Lung (tissue), 12 donors: Measurements from ENCODE around the gene LRP1. TPM values are rescaled to one million over a fixed set of nuclear protein-coding genes. Genes with fewer than 3 reads are reported as not detected.

Source experiments
- ATAC-seq: fragments of 200-7000 bp; cut with Tn5 transposase; one replicate; pipeline ENCODE4 v1.9.1; 2020; ENCODE audit warnings: moderate number of reproducible peaks; ENCODE audit not compliant: insufficient read depth, low FRiP score
- DNase-seq, 3 donors: peaks; one replicate each; pipeline ENCODE4 v3.0.0-alpha.2; 2013 to 2017
- H3K27ac ChIP-seq, 2 donors: one replicate each; pipeline ENCODE4 v1.5.1; 2013; ENCODE audit warnings: mild to moderate bottlenecking in 2 of 2, moderate library complexity in 2 of 2, control low read depth in 1 of 2, inconsistent platforms in 1 of 2, low read depth in 1 of 2, low read length in 1 of 2
- H3K27me3 ChIP-seq, 3 donors: one replicate each; pipeline ENCODE4 v1.5.1; 2013; ENCODE audit warnings: low read length in 2 of 3; ENCODE audit not compliant: control insufficient read depth in 3 of 3, insufficient read depth in 3 of 3
- H3K36me3 ChIP-seq, 4 donors: one replicate each; pipeline ENCODE4 v1.5.1; 2013; ENCODE audit warnings: low read length in 4 of 4, mild to moderate bottlenecking in 1 of 4, moderate library complexity in 1 of 4; ENCODE audit not compliant: control insufficient read depth in 4 of 4, insufficient read depth in 4 of 4
- H3K4me1 ChIP-seq, 5 donors: one replicate each; pipeline ENCODE4 v1.5.1; 2013; ENCODE audit warnings: low read length in 5 of 5, mild to moderate bottlenecking in 2 of 5, moderate library complexity in 1 of 5; ENCODE audit not compliant: control insufficient read depth in 5 of 5, insufficient read depth in 5 of 5
- H3K4me3 ChIP-seq: one replicate; pipeline ENCODE4 v1.5.1; 2013; ENCODE audit warnings: mild to moderate bottlenecking, control low read depth, moderate library complexity
- H3K9ac ChIP-seq, 2 donors: one replicate each; pipeline ENCODE4 v1.5.1; 2013; ENCODE audit warnings: low read length in 2 of 2, control low read depth in 1 of 2; ENCODE audit not compliant: insufficient read depth in 1 of 2
- H3K9me3 ChIP-seq, 4 donors: one replicate each; pipeline ENCODE4 v1.5.1; 2013; ENCODE audit warnings: low read length in 3 of 4, mild to moderate bottlenecking in 1 of 4, moderate library complexity in 1 of 4; ENCODE audit not compliant: control insufficient read depth in 4 of 4, insufficient read depth in 3 of 4
- CTCF ChIP-seq: IDR thresholded peaks from 2 replicates; pipeline ENCODE4 v1.5.1; 2012; ENCODE audit warnings: mild to moderate bottlenecking; ENCODE audit errors: control extremely low read depth, extremely low read depth
- WGBS, 2 donors: extraction: QIAGEN DNeasy Blood & Tissue Kit; methylation state at CpG; one replicate each; pipeline ENCODE4 v1.1.7; 2013; 5-methylcytosine and 5-hydroxymethylcytosine counted together
- polyA plus RNA-seq, 2 donors: library from polyadenylated mRNA; stranded (reverse); fragments of 200-250 nt; gene quantifications; one replicate each; pipeline ENCODE4 v1.2.1, GENCODE V29; 2013
- total RNA-seq, 2 donors: library from RNA; depleted of rRNA in 1 of 2; stranded (reverse); fragments of >200 nt in 1 of 2; gene quantifications; one replicate each; pipeline ENCODE4 v1.2.1, GENCODE V29; 2014 to 2021
- donor health status: control.
- donor health status: control.
- donor health status: Bipolar disorder and iron deficiency.
- donor health status: healthy.
- donor health status: DM: yes; HTN: yes; CAD: no.

The LRP1 gene
- total and polyA plus RNA-seq, 4 donors: 52.6 to 338 (median 122) TPM

GRCh38 chr12:57169969-57170368 is 41.7 kb downstream of the LRP1 start:
- Histone ChIP-seq H3K36me3 (peaks cover 12 to 67% (median 53%) of the 10 kb centered on the region in 4 donors), H3K4me3 (no peak overlapping the region), H3K27ac (no peak overlapping the region), H3K4me1 (peaks cover 0 to 7% (median 0%) of the 10 kb centered on the region in 5 donors), H3K9ac (no peak overlapping the region), H3K27me3 (no peaks in the 10 kb centered on the region), H3K9me3 (no peaks in the 10 kb centered on the region)
- WGBS, 2 donors: 86 to 87% methylated on average over 7 of the region's 7 CpGs
- ATAC-seq: no peak
- no peak for DNase-seq
- TF ChIP-seq CTCF: no peak

GRCh38 chr12:57170408-57170807 is 42.1 kb downstream of the LRP1 start:
- no peak for TF ChIP-seq CTCF
- no peak for ATAC-seq
- H3K36me3 ChIP-seq: peaks cover 12 to 63% (median 52%) of the 10 kb centered on the region in 4 donors

GRCh38 chr12:57170927-57171326 is 42.6 kb downstream of the LRP1 start:
- 77 to 82% methylated on average over 4 of the region's 4 CpGs for WGBS, 2 donors
- no peaks in the 10 kb centered on the region for H3K27me3 ChIP-seq
- H3K4me1 ChIP-seq: peaks cover 0 to 7% (median 0%) of the 10 kb centered on the region in 5 donors
- ATAC-seq (no peak), DNase-seq (no peak)
- H3K9me3 ChIP-seq: no peaks in the 10 kb centered on the region
- H3K9ac ChIP-seq: no peak overlapping the region
- H3K4me3 ChIP-seq: no peak overlapping the region
- H3K27ac ChIP-seq: no peak overlapping the region
- peaks cover 12 to 61% (median 48%) of the 10 kb centered on the region in 4 donors for H3K36me3 ChIP-seq
- no peak for TF ChIP-seq CTCF

More at GRCh38 chr12:57170408-57170807, 42.1 kb downstream of the LRP1 start:
- no peak for DNase-seq
- Histone ChIP-seq H3K9me3 (no peaks in the 10 kb centered on the region), H3K27ac (no peak overlapping the region), H3K4me3 (no peak overlapping the region), H3K4me1 (peaks cover 0 to 7% (median 0%) of the 10 kb centered on the region in 5 donors), H3K27me3 (no peaks in the 10 kb centered on the region), H3K9ac (no peak overlapping the region)
- 83 to 90% methylated on average over 1 of the region's 1 CpG for WGBS, 2 donors

- peaks cover 0 to 7% (median 0%) of the 10 kb centered on the region in 5 donors for H3K4me1 ChIP-seq
- TF ChIP-seq CTCF: no peak
- ATAC-seq (no peak), DNase-seq (no peak)
- no peak overlapping the region for H3K27ac ChIP-seq
- H3K9me3 ChIP-seq: no peaks in the 10 kb centered on the region
- WGBS, 2 donors: 54 to 80% methylated on average over 4 of the region's 4 CpGs
- no peak overlapping the region for H3K9ac ChIP-seq
- H3K27me3 ChIP-seq: no peaks in the 10 kb centered on the region
- H3K36me3 ChIP-seq: peaks cover 12 to 61% (median 50%) of the 10 kb centered on the region in 4 donors
- no peak overlapping the region for H3K4me3 ChIP-seq
Measured at GRCh38 chr12:57171668-57172067, 43.4 kb downstream of the LRP1 start.
